Measurements from ENCODE around the gene CDH23.

GRCh38 chr10:71466330-71466729 is 69.6 kb downstream of the CDH23 start:
- TF ChIP-seq EP300 (IDR thresholded peaks at IDR 0.05): no peak
- TF ChIP-seq CTCF (IDR thresholded peaks at IDR 0.05): no peak
- no peak for TF ChIP-seq POLR2AphosphoS5 (IDR thresholded peaks at IDR 0.05)
- no peak for TF ChIP-seq POLR2A (IDR thresholded peaks at IDR 0.05; ENCODE audit: low read depth)
